Nucleus accumbens (tissue), 56 donors: ENCODE results near the gene GLB1L3.
"Not testable (repeated sequence)": the region's sequence is repeated elsewhere in the genome, so short reads cannot be mapped to it uniquely, and the experiment has no call there.

Experiments used
- DNase-seq, 56 donors: peaks; one replicate each; lab custom pipeline; 2025; lab: John Stamatoyannopoulos, UW

GLB1L3 gene

DNA sequence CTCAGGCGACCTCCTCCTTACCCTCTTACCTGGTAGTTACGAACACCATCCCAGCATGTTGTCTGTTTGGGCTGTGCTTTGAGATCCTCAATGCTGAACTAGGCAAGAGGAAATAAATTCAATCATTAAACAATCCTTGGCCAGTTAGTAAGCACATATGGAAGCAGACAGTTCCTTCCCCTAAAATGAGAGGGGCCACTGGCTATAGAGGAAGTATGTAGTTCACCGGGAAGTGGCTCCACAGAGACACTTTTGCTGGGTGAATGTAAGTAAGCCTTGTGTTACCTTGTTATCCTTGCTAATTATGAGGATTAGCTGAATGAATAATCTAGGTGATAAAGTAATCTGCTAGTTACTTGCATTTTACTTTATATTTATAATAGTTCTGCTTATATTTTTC is 25.9 kb upstream of the GLB1L3 start:
- no peak for DNase-seq

DNA sequence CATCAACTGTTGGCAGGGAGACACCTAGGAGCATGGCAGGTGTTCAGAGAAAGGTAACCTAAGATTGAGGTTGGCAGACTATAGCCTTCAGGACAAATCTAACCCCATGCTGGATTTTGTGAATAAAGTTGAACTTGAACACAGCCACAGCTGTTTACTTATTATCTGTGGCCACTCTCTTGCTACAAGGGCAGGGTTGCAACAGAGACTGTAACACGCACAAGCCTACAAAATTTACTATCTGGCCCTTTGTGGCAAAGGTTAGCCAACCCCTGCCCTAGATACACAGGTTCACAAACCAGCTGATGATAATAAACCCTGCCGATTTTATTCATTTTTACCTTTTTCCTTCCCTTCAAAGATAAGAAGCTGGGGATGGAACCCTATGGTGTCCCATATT is 25.5 kb upstream of the GLB1L3 start:
- no peak for DNase-seq

DNA sequence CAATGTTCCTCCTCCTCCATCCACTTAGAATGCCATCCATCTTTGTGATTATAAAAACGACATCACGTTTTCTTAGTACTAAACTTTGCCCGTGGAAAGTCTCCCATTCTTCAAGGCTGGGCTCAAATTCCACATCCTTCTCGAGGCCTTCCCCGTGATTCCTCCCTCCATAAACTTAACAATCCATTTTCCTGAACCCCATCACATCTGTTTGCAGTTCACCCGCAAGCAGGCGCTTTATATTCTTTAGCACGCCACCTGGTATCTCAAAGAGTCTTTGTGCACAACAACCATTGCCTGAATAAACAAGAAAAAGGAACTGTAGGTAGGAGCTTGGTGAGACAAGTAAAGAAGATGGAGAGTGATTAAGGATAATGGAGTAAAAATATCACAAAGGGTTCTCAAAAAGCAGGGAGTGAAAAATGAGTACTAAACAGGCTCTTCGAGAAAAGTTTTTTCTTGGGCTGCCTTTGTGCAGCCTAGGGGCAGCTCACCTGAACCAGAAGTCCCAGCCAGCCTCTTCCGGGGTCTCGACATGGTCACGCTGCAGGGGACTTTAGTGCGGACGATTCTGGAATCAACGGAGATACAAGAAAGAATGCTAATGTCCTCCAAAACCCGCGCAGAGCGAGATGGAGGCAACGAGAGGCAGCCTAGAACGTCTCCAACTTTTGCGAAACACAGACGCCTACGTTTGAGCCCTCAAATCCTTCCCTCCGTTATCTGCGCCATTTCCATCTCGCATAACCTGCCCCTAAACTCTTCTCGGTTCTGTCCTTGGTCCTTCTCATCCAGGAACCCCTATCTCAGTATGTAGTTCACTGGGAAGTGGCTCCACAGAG is 23.6 kb upstream of the GLB1L3 start:
- peak in 13 of 56 donors; percentile 9 to 66 (median 47) for DNase-seq

DNA sequence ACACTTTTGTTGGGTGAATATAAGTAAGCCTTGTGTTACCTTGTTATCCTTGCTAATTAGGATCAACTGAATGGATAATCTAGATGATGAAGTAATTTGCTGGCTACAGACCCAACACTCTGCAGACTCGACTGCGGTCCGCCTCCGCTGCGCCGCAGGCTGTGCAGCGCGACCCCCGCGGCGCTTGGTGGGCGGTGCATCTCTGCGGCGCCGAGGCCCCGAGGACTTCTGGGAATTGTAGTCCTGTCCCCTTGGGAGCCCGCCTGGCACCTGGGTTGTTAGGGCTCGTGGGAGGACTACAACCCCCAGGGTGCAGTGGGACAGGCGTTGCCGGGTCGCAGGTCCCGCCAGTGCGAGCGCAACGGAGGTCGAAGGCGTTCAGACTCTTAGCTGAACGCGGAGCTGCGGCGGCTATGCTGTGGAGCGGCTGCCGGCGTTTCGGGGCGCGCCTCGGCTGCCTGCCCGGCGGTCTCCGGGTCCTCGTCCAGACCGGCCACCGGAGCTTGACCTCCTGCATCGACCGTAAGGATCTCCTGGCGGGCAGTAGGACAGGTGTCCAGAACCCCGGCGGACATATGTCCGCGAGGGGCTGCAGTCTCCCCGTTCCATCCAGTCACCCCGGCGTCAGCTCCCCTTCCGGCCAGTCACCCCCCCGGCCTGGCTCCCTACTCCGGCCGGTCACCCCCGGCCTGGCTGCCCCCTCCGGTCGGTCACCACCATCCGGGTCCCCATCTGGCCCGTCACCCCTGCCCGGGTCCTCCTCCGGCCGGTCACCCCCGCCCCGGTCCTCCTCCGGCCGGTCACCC is 22.8 kb upstream of the GLB1L3 start, which contains the start of the genes ACAD8 and THYN1:
Gene ACAD8 (plus strand): TSS at position 381 of the 806 bp plus-strand sequence. CDS start 33 bp downstream, at position 414.
Gene THYN1 (minus strand): TSS at position 165 of the 806 bp plus-strand sequence. CDS start 470 bp downstream, outside the sequence.
- peak; percentile 68 to 99 (median 95) for DNase-seq

- DNase-seq = no peak
Observed at GRCh38 chr11:134254433-134255183, 21.6 kb upstream of the GLB1L3 start.

- DNase-seq = not testable (repeated sequence)
Observed at GRCh38 chr11:134255184-134255561, 21.0 kb upstream of the GLB1L3 start.

DNA sequence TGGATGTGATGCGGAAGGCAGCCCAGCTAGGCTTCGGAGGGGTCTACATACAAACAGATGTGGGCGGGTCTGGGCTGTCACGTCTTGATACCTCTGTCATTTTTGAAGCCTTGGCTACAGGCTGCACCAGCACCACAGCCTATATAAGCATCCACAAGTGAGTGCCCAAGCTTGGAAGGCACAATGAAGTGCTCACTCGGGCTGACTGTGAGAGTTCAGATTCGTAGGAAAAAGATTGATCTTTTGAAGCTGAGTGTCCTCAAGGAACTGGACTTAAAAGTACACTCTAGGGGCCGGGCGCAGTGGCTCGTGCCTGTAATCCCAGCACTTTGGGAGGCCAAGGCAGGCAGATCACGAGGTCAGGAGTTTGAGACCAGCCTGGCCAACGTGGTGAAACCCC is 19.1 kb upstream of the GLB1L3 start:
- no peak for DNase-seq

- DNase-seq = no peak
Observed at GRCh38 chr11:134258577-134258976, 17.6 kb upstream of the GLB1L3 start.

DNA sequence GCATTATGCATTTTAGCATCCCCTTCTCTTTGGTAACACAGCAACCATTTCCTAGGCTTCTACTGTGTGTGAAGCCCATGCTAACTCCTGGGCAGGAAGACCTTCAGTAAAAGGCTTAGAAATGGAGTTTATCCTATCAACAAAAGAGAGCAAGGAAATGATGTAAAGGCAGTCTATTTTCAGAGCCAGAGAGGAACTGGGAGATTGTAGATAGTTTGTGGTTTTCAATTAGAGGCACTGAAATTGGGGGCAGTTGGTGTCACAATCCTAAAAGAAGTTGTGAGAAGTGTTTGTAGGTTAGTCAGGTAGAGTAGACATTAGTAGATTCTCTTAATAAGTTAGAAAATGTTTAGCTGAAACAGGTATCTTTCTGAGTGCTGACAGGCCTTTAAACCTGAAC is 15.7 kb upstream of the GLB1L3 start:
- DNase-seq = no peak

DNA sequence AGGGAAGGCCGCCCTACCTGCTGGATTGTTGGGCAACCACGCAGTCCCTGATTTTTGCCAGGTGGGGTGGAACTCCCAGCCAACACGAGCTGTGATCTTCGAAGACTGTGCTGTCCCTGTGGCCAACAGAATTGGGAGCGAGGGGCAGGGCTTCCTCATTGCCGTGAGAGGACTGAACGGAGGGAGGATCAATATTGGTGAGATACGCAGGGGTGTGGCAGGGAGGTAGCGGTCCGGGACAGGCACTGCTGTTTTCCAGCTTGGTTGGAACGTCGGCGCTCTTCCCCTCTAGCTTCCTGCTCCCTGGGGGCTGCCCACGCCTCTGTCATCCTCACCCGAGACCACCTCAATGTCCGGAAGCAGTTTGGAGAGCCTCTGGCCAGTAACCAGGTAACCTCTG is 15.2 kb upstream of the GLB1L3 start:
- no peak for DNase-seq

DNA sequence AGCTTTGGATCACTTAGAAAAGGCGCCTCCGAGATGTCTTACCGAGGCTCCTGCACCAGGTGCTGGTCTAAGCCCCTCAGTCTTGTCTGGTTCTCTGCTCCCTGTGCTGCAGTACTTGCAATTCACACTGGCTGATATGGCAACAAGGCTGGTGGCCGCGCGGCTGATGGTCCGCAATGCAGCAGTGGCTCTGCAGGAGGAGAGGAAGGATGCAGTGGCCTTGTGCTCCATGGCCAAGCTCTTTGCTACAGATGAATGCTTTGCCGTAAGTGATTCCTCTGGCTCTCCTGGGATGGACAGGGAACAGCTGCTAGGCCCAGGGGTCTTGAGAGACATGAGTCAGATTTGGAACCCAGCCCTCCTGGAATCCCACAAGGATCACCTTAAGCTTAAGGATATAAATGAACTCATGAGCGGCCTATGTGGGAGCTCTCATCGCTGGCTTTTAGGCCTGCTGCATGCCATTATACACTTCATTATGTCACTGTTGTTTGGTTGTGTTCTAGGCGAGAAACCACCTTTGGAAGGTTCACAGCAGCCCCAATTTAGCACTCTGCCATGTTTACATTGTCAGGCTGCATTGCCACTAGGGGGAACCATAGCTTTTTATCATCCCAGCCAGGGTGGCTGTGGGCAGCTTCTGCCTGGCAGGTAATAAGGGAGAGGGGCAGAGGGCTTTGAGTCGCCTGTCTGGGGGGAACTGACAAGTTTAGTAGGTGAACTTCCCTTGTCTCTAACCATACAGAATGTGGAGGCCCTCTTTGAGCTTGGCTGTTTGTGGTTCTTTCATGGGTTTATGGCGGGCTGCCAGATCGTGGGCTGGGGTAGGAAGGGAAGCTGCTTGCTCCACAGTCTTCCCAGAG is 14.3 kb upstream of the GLB1L3 start:
- DNase-seq = no peak

GRCh38 chr11:134264966-134265764 is 11.0 kb upstream of the GLB1L3 start:
- no peak for DNase-seq

GRCh38 chr11:134266440-134266839 is 9.7 kb upstream of the GLB1L3 start:
- no peak for DNase-seq

DNA sequence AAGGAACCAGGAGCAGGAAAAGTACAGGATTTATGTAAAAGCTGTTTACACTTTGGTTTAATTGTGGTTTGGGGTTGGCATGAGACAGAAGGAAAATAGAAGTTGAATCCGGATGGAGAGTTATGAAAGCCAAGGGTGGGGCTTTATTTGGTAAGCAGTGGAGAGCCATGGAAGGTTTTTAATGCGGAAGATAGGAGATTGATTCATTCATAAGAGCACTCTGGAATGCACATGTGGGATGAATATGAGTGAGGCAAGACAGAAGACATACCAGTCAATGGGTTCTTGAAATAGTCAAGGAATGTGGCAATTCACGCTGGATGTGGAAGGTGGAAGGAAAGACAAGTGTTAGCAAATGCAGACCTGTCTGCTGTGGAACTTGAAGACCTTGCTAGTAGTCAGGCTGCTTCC is 9.3 kb upstream of the GLB1L3 start:
- DNase-seq = no peak

- DNase-seq = no peak
Observed at GRCh38 chr11:134267461-134267860, 8.7 kb upstream of the GLB1L3 start.

DNA sequence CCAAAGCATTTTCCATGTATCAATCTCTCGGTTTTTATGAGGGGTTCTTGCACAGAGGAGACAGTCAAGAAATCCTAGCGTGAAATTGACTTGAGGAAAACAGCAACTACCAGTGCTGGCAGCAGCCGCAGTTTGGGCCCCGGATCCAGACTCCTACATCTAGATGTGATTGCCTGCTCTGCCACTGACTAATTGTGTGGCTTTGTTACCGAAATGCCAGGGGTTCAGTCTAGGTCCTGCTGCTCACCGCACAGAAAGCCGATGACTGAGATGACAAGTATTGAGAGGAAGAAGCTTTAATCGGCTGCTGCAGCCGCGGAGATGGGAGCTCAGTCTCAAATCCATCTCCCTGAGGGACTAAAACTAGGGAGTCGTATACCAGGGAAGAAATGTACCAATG is 8.2 kb upstream of the GLB1L3 start:
- DNase-seq = no peak

DNA sequence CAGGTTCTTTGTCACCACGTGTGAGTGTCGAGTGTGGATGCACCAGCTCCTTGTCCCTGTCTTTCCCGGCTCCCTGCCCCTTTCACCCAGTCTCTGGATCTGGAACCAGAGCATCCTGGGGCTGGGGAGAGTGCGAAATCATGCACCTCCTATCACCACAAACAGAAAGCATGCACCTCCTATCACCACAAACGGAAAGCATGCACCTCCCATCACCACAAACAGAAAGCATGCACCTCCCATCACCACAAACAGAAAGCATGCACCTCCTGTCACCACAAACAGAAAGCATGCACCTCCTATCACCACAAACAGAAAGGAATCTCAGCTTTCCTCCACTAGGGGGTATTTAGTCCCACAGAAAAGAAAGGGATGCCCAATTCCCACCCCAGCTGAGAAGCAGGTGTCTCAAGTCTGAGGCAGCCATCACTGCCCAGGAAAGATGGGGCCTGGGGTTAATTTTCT is 5.9 kb upstream of the GLB1L3 start:
- no peak for DNase-seq

DNA sequence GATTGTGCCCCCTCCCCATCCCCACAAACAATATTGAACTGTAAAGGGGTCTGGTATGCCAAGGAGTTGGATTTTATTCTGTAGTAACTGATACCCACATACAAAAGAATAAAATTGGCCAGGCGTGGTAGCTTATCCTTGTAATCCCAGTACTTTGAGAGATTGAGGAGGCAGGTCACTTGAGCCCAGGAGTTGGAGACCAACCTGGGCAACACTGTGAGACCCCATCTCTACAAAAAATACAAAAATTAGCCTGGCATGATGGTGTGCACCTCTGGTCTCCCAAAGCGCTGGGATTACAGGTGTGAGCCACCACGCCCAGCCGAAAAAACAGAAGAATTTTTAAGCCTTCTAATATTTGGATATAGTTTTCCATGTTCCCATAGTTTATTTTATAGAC is 4.2 kb upstream of the GLB1L3 start:
- no peak for DNase-seq
